GM23338 (cell line): ENCODE results near the gene XXYLT1. TPM values are rescaled to one million over a fixed set of nuclear protein-coding genes. Genes with fewer than 3 reads are reported as not detected.

Experiments
- ATAC-seq: fragments of 200-7000 bp; cut with Tn5 transposase; 3 replicates; pipeline ENCODE4 v1.9.1; 2020
- DNase-seq: peaks from one replicate; pipeline ENCODE4 v3.0.0-alpha.2; 2015; ENCODE audit warnings: low spot score
- H2AFZ ChIP-seq: fragments of 200-600 bp; sonication (generic); 2 replicates; pipeline ENCODE4 v1.8.0; 2016; ENCODE audit warnings: antibody characterized with exemption, mild to moderate bottlenecking, moderate library complexity
- H3F3A ChIP-seq: fragments of 200-600 bp; sonication (generic); replicated peaks from 2 replicates; pipeline ENCODE4 v1.8.0; 2017; ENCODE audit warnings: antibody characterized with exemption, mixed run types, low read depth
- H3K27ac ChIP-seq: fragments of 200-600 bp; sonication (generic); 2 replicates; pipeline ENCODE4 v1.6.1; 2016; ENCODE audit warnings: low read depth
- H3K27me3 ChIP-seq: fragments of 200-600 bp; sonication (generic); 2 replicates; pipeline ENCODE4 v1.8.0; 2016; ENCODE audit warnings: mild to moderate bottlenecking, mixed run types, moderate library complexity; ENCODE audit not compliant: insufficient read depth
- H3K36me3 ChIP-seq: fragments of 200-600 bp; sonication (generic); 2 replicates; pipeline ENCODE4 v1.8.0; 2016; ENCODE audit warnings: mild to moderate bottlenecking; ENCODE audit not compliant: insufficient read depth
- H3K4me1 ChIP-seq: fragments of 200-600 bp; sonication (generic); 2 replicates; pipeline ENCODE4 v1.8.0; 2016; ENCODE audit warnings: mild to moderate bottlenecking, moderate library complexity; ENCODE audit not compliant: insufficient read depth
- H3K4me2 ChIP-seq: fragments of 200-600 bp; sonication (generic); 2 replicates; pipeline ENCODE4 v1.7.1; 2017; ENCODE audit warnings: mixed run types
- H3K4me3 ChIP-seq: fragments of 200-600 bp; sonication (generic); 2 replicates; pipeline ENCODE4 v1.6.1; 2016; ENCODE audit warnings: mixed run types
- H3K79me2 ChIP-seq: fragments of 200-600 bp; sonication (generic); replicated peaks from 2 replicates; pipeline ENCODE4 v1.8.0; 2017; ENCODE audit warnings: mild to moderate bottlenecking; ENCODE audit not compliant: insufficient read depth
- H3K9me2 ChIP-seq: fragments of 200-600 bp; sonication (generic); 2 replicates; pipeline ENCODE4 v1.8.0; 2017; ENCODE audit not compliant: insufficient read depth
- H4K20me1 ChIP-seq: fragments of 200-600 bp; sonication (generic); replicated peaks from 2 replicates; pipeline ENCODE4 v1.8.0; 2017; ENCODE audit warnings: mild to moderate bottlenecking; ENCODE audit not compliant: insufficient read depth
- H3K27ac Mint-ChIP-seq: 2 replicates; pipeline ENCODE4 v1.8.0; 2020; ENCODE audit warnings: inconsistent platforms, mild to moderate bottlenecking, moderate library complexity, mixed read lengths
- H3K27me3 Mint-ChIP-seq: 3 replicates; pipeline ENCODE4 v1.8.0; 2022; ENCODE audit warnings: low read depth, mild to moderate bottlenecking, moderate library complexity, mixed read lengths, inconsistent platforms; ENCODE audit not compliant: insufficient read depth, poor library complexity
- H3K36me3 Mint-ChIP-seq: 3 replicates; pipeline ENCODE4 v1.8.0; 2021; ENCODE audit warnings: low read depth, mild to moderate bottlenecking, inconsistent platforms, moderate library complexity, mixed read lengths
- H3K4me1 Mint-ChIP-seq: 3 replicates; pipeline ENCODE4 v1.8.0; 2020; ENCODE audit warnings: mild to moderate bottlenecking, inconsistent platforms, mixed read lengths
- H3K4me3 Mint-ChIP-seq: 3 replicates; pipeline ENCODE4 v1.8.0; 2021; ENCODE audit warnings: moderate library complexity, mild to moderate bottlenecking, inconsistent platforms, mixed read lengths
- H3K9me3 Mint-ChIP-seq: 3 replicates; pipeline ENCODE4 v1.8.0; 2020; ENCODE audit warnings: moderate library complexity, mild to moderate bottlenecking, inconsistent platforms, mixed read lengths
- CREB1 ChIP-seq: fragments of 250-450 bp; sonication (Bioruptor Pico); IDR thresholded peaks from 2 replicates; pipeline ENCODE4 v1.5.0; 2020; ENCODE audit warnings: low read depth, mild to moderate bottlenecking, moderate library complexity
- CTCF ChIP-seq, 2 experiments: fragments of 200-600 bp in 1 of 2; sonication (generic) in 1 of 2; conservative IDR thresholded peaks; 2 replicates each; pipeline versions ENCODE4 v1.5.1 to v1.6.1; 2016 to 2017; ENCODE audit warnings: antibody characterized with exemption in 2 of 2, low read depth in 2 of 2, mild to moderate bottlenecking in 2 of 2, moderate library complexity in 1 of 2
- ETS1 ChIP-seq: IDR thresholded peaks from 2 replicates; pipeline ENCODE4 v1.6.1; 2016; ENCODE audit warnings: antibody characterized with exemption
- EZH2 ChIP-seq: fragments of 200-600 bp; sonication (generic); IDR thresholded peaks from one replicate; pipeline ENCODE4 v1.8.0; 2017; ENCODE audit warnings: antibody characterized with exemption, mild to moderate bottlenecking, low read depth; ENCODE audit not compliant: unreplicated experiment
- EZH2phosphoT487 ChIP-seq: fragments of 200-600 bp; sonication (generic); IDR thresholded peaks from one replicate; pipeline ENCODE4 v1.8.1; 2018; ENCODE audit warnings: antibody characterized with exemption; ENCODE audit not compliant: unreplicated experiment
- JUNB ChIP-seq: IDR thresholded peaks from one replicate; pipeline ENCODE4 v1.6.1; 2016; ENCODE audit warnings: antibody characterized with exemption; ENCODE audit not compliant: unreplicated experiment
- NANOG ChIP-seq: IDR thresholded peaks from 2 replicates; pipeline ENCODE4 v1.6.1; 2016; ENCODE audit warnings: antibody characterized with exemption, borderline replicate concordance
- POLR2AphosphoS5 ChIP-seq: IDR thresholded peaks from 2 replicates; pipeline ENCODE4 v1.6.1; 2016; ENCODE audit warnings: antibody characterized with exemption, low read depth
- REST ChIP-seq: IDR thresholded peaks from one replicate; pipeline ENCODE4 v1.6.1; 2018; ENCODE audit warnings: antibody characterized with exemption; ENCODE audit not compliant: unreplicated experiment
- STAT1 ChIP-seq: IDR thresholded peaks from one replicate; pipeline ENCODE4 v1.6.1; 2016; ENCODE audit warnings: antibody characterized with exemption; ENCODE audit not compliant: unreplicated experiment
- ZNF114 ChIP-seq: fragments of 250-450 bp; sonication (Bioruptor Pico); IDR thresholded peaks from 2 replicates; pipeline ENCODE4 v1.5.0; 2020; ENCODE audit warnings: mild to moderate bottlenecking, moderate library complexity
- ZNF331 ChIP-seq: fragments of 250-450 bp; sonication (Bioruptor Pico); IDR thresholded peaks from 2 replicates; pipeline ENCODE4 v1.5.0; 2020; ENCODE audit warnings: low read depth, mild to moderate bottlenecking, moderate library complexity
- ZNF462 ChIP-seq: fragments of 250-450 bp; sonication (Bioruptor Pico); IDR thresholded peaks from 2 replicates; pipeline ENCODE4 v1.5.0; 2020; ENCODE audit warnings: mild to moderate bottlenecking, moderate library complexity
- polyA plus RNA-seq: library from polyadenylated mRNA; unstranded; fragments of >200 nt; fragmentation: Nextera tagmentation; extraction: Ambion mirVana; gene quantifications from 2 replicates; pipeline ENCODE4 v1.2.1, GENCODE V29; 2016
- total RNA-seq: library from RNA; depleted of rRNA; stranded (reverse); fragments of >200 nt; shearing (Covaris generic); gene quantifications from 2 replicates; pipeline ENCODE4 v1.2.3, GENCODE V29; 2014

The XXYLT1 gene
- total and polyA plus RNA-seq, 2 experiments from 2014 or later = 13.5 to 34.8 TPM

GRCh38 chr3:195268576-195269309, 2.2 kb downstream of the XXYLT1 start:
- Mint-ChIP-seq H3K36me3 (peaks cover 30% of the 10 kb centered on the region), H3K27me3 (peaks cover 7% of the 10 kb centered on the region), H3K4me3 (peak overlapping the region; percentile 90), H3K9me3 (no peaks in the 10 kb centered on the region), H3K27ac (no peak overlapping the region), H3K4me1 (peaks cover 32% of the 10 kb centered on the region)
- Histone ChIP-seq H3K9me2 (no peaks in the 10 kb centered on the region), H3F3A (no peaks in the 10 kb centered on the region), H3K4me1 (peaks cover 11% of the 10 kb centered on the region; the same call in 1 of the 2 replicates), H4K20me1 (peaks cover 51% of the 10 kb centered on the region), H3K36me3 (no peaks in the 10 kb centered on the region), H3K27ac (no peak overlapping the region), H3K4me3 (peak overlapping the region; percentile 83; the same call in 1 of the 2 replicates), H3K79me2 (peaks cover 64% of the 10 kb centered on the region), H3K4me2 (peak overlapping the region; percentile 98), H2AFZ (no peak overlapping the region), H3K27me3 (no peaks in the 10 kb centered on the region)
- DNase-seq = no peak
- TF ChIP-seq ZNF331 (CRISPR knock-in tag) (no peak), EZH2phosphoT487 (no peak), POLR2AphosphoS5 (no peak), NANOG (no peak), STAT1 (no peak), JUNB (no peak), CREB1 (CRISPR knock-in tag) (no peak), ZNF462 (no peak), ETS1 (no peak), REST (no peak), EZH2 (no peak), CTCF (conservative IDR thresholded peaks at IDR 0.05; ENCODE audit: low read depth in 2 of 2) (no peak), ZNF114 (CRISPR knock-in tag) (no peak)
- ATAC-seq = no peak
